HG02884 (cell line): ENCODE data around the gene KISS1.

Source experiments
- ATAC-seq: cut with Tn5 transposase; IDR thresholded peaks from one replicate; pipeline ENCODE4 v1.9.1; 2021; ENCODE audit warnings: mild to moderate bottlenecking, moderate library complexity; ENCODE audit not compliant: unreplicated experiment

Gene KISS1

GRCh38 chr1:204219971-204220616 lies 23.8 kb upstream of the KISS1 start:
- ATAC-seq, result no peak

DNA sequence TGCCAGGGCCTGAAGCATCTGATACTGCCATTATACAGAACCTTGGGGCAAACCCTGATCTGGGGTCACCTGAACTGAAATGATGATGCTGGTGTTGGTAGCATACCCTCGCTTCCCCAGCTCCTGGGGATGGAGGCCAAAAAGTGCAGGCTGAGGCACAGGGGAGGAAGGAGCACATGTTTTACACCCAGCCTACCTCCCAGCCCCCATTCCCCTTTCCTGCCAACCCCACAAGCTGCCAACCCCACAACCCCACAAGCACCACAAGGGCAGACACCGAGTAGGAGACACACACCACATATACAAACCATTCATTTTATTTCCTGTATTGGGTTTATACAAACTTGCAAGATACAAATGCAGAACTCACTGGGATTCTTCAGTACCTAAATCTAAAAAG lies 22.3 kb upstream of the KISS1 start:
- no peak for ATAC-seq

DNA sequence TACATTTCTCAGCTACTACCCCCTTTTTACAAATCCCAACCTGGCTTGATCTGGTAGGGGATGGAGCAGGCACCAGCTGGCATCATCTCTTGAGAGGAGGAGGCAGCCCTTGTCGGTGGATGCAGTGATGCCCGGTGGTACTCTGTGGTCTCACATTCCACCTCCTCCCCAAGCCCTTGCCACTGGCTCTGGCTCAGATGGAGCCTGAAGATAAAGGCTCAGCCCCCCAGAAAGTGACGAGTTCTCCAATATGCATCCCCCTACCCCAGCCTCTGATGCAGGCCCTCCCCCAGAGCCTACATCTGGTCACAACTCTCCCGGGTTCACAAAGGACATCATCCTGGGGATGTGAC lies 21.3 kb upstream of the KISS1 start:
- no peak for ATAC-seq

- ATAC-seq, result no peak
Measured at GRCh38 chr1:204216880-204217647, 20.8 kb upstream of the KISS1 start.

- no peak for ATAC-seq
Measured at GRCh38 chr1:204216236-204216635, 19.9 kb upstream of the KISS1 start.

DNA sequence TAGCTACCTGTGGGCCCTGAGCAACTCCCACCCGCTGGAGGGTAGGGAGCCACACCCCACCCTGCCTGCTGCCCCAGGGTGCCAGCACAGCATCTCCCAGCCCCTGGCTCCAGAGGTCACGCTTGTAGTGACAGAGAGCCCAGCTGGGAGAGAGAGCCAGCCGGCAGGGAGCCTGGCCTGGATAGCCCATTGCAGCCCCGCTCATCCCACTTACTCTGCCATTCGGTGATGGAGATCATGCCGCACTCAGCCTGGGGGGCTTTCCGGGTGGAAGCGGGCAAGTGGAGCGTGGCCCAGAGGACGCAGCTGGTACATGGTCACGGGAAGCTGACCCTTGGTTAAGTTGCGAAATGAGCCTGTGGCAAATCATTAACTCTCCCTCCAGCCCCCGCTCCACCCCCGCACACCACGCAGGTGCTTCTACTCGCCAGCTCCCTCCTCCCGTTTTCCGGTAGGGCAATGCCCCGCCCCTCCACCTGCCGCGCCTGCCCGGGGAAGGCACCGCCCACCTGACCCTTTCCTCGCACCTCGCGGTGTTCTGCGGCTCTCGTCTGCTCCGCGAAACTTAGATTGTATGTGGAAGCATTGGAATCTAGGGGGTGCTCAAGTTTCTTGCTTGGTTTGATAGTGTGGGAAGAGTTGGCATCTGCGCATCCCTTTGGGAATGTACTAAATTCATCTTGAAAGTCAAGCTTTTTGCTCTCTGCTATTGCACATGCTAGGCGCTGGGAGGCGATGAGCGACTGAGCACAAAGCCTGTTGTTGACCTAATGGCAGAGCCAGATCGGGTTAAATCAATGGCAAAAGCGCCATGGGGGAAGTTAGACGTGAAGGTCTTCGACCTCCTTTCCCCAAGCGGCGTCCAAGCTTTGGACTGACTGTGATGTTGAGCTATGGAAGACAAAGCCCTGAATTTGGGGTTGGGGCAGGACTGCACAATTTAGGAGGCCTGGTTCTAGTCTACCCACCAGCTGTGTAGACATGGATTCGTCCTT lies 17.7 kb upstream of the KISS1 start, which contains the start of gene GOLT1A:
Gene GOLT1A, minus strand, starts transcription at position 321 of the 995 bp plus-strand sequence. Its CDS starts 82 bp downstream, at position 239.
- ATAC-seq, result no peak

DNA sequence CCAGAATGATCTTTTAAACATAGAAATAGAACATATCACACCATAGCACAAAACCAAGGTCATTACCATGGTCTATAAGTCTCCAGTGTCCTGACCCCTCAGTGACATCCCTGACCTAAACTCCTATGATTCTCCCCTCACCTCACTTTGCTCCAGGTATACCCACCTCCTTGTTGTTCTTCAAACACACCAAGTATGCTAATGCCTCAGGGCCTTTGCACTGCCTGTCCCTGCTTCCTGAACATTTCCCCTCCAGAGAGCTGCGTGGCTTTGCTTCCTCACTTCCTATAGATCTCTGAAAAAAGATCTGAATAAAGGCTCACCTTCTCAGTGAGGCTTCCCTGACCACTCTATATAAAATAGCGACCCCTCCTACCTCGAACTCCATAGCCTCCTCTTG lies 16.4 kb upstream of the KISS1 start:
- ATAC-seq, result no peak

DNA sequence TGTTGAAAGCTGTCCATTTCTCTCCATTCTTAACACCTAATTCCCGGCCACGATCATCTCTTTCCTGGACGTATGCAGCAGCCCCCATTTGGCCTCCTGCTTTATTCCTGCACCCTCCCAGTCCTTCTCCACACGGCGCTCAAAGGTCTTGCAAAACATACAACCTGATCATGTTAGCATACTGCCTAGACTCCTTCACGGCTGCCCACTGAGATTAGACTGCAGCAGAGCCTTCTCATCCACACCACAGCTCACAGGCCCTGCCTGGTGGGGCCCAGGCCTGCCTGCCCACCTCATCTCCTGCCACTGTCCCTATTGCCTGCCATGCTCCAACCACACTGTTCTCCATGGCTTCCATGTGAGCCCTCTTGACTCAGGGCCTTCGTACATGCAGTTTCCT lies 14.8 kb upstream of the KISS1 start:
- ATAC-seq, result no peak

GRCh38 chr1:204207136-204207616 lies 10.9 kb upstream of the KISS1 start:
- peak; percentile 57 for ATAC-seq

GRCh38 chr1:204206121-204206520 lies 9.8 kb upstream of the KISS1 start:
- no peak for ATAC-seq

DNA sequence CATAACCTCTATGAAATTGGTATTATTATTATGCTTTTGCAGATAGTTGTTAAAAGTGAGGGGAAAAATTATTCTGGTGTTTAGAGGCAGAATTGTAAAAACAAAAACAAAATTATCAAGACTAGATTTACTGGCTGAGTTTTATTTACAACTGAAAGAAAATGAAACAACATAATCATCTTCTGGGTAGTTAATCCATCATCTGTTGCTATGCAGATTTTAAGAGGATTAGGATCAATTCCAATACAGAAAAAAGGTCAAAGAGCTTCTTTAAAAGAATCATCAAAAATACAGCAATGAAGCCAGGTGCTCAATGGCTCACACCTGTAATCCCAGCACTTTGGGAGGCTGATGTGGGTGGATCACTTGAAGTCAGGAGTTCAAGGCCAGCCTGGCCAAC lies 9.2 kb upstream of the KISS1 start:
- ATAC-seq, result no peak

- ATAC-seq, result no peak
Measured at GRCh38 chr1:204204944-204205343, 8.7 kb upstream of the KISS1 start.

DNA sequence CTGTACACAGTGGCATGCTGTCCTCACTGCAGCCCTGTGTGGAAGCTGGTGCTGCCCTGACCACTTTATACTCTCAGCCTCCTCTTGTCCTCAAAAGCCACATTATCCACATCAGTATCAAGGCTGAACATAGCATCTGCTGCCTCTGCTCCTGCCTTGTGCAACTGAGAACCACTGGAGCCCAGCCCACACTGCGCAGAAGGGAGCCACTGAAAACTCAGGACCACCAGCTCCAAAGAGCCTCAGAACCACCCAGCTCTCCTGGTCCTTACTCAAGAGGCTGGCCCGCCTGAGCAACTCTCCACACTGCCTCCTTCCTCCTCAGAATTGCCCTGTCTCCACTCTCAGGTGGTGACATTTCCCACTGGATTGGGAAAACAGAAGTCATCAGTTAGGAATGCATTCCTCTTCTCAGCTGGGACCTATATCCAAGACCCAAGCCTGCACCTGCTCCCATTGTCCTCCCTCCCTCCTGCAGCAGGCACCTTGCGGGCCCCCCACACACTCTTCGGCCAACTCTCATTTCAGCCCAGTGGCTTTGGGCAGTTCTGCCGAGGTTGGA lies 7.0 kb upstream of the KISS1 start:
- ATAC-seq, result no peak

GRCh38 chr1:204202481-204202880 lies 6.2 kb upstream of the KISS1 start:
- no peak for ATAC-seq

- no peak for ATAC-seq
Measured at GRCh38 chr1:204201348-204202040, 5.2 kb upstream of the KISS1 start.

DNA sequence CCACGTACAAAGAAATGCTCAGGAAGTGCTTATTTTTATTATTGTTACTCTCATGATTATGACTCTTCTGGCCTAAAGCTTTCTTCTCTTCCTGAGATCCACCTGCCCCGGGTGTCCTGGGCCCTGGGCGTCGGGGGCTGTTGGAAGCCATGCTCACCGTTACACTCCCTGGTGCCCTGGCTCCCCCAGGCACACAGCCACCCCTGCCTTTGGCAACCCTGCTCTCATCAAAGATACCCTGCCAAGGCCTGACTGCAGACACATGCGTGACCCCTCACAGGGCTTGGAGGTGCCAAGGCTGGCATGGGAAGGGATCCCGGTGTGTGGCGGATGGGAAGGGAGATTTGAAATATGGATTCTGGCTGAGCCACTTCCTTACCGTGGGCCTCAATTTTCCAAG lies 3.3 kb upstream of the KISS1 start:
- no peak for ATAC-seq

DNA sequence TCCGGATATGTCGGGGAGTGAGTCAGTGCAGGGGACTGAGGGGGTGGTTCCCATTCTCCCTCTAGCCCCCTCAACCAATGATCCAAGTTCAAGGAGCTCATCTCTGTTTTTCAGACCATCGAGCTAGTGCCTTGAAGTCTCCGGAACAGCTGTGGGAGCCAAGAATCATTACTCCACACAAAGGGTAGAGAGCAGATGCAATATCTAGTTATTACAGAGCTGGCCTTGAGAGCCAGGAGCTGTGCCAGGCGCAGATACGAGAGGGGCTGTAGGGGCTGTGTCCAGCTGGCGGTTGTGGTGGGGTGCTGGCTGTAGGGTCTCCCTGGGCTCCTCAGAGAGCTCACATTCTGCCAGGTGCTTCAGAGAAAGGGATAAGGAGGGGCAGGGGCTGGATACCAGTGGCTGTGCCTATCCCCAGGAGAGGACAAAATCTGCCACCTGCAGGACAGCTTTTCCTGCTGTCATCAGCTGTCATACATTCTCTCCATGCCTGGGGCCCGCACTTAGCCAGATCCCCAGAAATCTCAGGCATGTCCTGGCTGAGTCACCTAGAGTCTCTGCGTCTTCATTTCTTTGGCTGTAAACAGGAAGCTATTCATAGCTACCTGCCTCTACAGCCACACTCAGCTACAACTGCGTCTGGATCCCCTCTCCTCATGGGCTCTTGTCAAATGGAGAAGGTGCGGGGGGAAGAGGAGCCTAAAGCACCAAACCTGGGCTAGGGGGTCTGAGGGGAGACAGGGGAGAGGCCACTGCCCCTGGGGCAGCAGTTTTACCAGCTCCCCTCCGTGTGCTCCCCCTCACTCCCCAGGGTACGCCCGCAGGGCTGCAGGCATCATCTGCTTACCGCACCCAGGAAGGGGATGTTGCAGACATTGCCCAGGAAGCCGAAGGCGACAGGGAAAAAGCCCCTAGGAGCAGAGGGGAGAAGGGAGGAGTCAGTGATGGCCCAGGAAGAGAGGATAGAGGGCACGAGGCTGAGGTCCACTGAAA lies 2.4 kb upstream of the KISS1 start:
- no peak for ATAC-seq

DNA sequence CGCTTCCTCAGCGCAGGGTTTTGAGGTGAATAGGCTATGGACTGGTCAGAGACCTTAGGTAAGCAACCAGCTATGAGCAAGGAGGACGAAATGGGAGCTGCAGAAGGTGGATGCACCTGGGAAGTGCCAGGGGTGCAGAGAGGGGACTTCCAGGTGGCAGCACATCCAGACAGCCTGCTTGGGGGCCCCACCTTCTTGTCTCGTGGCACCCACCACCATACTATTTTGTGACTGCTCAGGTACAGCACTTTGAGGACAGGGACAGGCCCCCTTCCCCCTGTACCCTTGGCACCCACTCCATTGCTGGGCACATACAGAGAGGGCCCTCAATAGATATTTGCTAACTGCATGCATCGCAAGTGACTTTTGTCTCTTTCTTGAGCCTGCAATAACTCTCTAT lies 777 bp upstream of the KISS1 start:
- no peak for ATAC-seq

GRCh38 chr1:204194771-204195170 lies 1.5 kb downstream of the KISS1 start:
- no peak for ATAC-seq
